Activated CD8-positive, alpha-beta memory T cell treated with anti-CD3 and anti-CD28 coated beads, Interleukin-2, amount 10 ng/mL, durations not matched to agents 7 days and 5 days (primary cell): Measurements from ENCODE around the gene DUOXA2. TPM values are rescaled to one million over a fixed set of nuclear protein-coding genes. Genes with fewer than 3 reads are reported as not detected.

Source experiments
- ATAC-seq: fragments of 150-1000 bp; cut with Tn5 transposase; one replicate; pipeline ENCODE4 v1.10.0; 2021; ENCODE audit warnings: moderate library complexity
- CTCF ChIA-PET: fragments of 350-600 bp; sonication (Branson Sonifier 250); formaldehyde crosslinking; loops from one replicate; lab custom pipeline; 2021; ENCODE audit warnings: antibody characterized with exemption; lab: Charles Lee
- DNase-seq: peaks from one replicate; pipeline ENCODE4 v3.0.0-alpha.2; 2020
- H3K27ac Mint-ChIP-seq: one replicate; pipeline ENCODE4 v1.8.0; 2021; ENCODE audit warnings: mild to moderate bottlenecking, mixed read lengths
- H3K27me3 Mint-ChIP-seq: one replicate; pipeline ENCODE4 v1.8.0; 2021; ENCODE audit warnings: mixed read lengths
- H3K36me3 Mint-ChIP-seq: one replicate; pipeline ENCODE4 v1.8.0; 2021; ENCODE audit warnings: mild to moderate bottlenecking, mixed read lengths
- H3K4me1 Mint-ChIP-seq: one replicate; pipeline ENCODE4 v1.8.0; 2021; ENCODE audit warnings: mixed read lengths
- H3K4me3 Mint-ChIP-seq: one replicate; pipeline ENCODE4 v1.8.0; 2021; ENCODE audit warnings: mild to moderate bottlenecking, moderate library complexity, mixed read lengths
- H3K9me3 Mint-ChIP-seq: one replicate; pipeline ENCODE4 v1.8.0; 2022; ENCODE audit warnings: low read depth, mixed read lengths
- total RNA-seq, 2 experiments: library from RNA; stranded (reverse); gene quantifications; one replicate each; pipeline ENCODE4 v1.2.3, GENCODE V29; 2021

DUOXA2 gene
- total RNA-seq, 2 experiments from 2014 or later, result not detected

DNA sequence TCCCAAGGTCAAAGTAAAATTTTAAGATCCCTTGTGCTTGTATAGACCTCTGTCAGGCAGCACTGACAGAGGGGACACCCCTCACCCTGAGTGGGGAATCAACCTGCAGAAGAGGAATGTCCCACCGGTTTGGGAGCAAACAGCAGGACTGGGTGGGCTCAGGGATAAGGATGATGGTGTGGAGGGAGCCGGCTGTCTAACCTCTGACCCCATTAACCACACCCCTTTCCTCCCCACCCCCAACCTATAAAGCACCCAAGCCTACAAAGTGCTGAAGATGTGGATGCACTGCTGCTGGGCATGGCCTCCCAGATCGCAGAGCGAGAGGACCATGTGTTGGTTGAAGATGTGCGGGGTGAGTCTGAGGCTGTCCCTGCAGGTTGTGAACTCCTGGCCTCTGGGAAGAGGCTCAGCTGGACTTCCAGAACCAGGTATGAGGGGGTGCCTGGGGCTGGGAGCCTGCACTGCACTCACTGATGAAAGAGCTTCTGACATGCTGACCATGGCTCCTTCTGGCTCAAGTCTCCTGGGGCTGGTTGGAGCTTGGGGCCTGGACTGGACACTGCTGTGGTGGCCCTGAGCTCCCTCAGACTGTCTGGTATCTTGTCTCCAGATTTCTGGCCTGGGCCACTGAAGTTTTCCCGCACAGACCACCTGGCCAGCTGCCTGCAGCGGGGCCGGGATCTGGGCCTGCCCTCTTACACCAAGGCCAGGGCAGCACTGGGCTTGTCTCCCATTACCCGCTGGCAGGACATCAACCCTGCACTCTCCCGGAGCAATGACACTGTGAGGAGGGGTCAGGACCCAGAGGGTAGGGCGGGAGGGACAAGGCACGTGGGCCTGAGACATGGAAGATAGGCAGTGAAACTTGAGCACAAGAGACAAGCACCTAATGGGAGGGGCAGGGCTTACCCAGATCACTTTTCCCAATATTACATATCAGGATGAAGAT lies 25.0 kb downstream of the DUOXA2 start:
- Mint-ChIP-seq H3K36me3 (no peaks in the 10 kb centered on the region), H3K27me3 (peaks cover 20% of the 10 kb centered on the region), H3K9me3 (no peaks in the 10 kb centered on the region), H3K27ac (no peak overlapping the region), H3K4me3 (no peak overlapping the region), H3K4me1 (peaks cover 7% of the 10 kb centered on the region)
- ATAC-seq (no peak), DNase-seq (no peak)
- CTCF ChIA-PET, result interaction anchor here (1.2 kb wide), 1 partner anchor 10 kb away, joined by 3 read pairs; no protein-coding TSS in a partner anchor

DNA sequence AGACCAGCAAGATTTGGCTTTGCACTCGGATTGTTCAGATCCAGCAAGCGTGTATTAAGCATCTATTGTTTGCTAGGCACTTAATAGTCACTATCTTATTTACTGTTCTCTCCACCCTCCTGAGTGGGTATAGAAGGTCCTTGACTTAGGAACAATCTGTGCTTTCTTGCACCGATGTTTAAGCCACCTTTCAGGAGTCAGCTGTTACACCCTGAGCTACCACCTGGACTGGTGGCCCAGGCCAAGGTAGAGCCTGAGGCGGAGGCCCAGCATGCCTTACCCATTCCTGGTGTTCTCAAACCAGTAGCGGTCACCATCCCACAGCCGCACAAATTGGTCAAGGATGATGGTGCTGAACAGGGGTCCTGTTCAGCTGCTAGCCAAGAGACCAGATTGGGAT lies 25.6 kb downstream of the DUOXA2 start:
- H3K36me3 Mint-ChIP-seq, result no peaks in the 10 kb centered on the region
- DNase-seq (no peak), ATAC-seq (no peak)
- H3K4me1 Mint-ChIP-seq, result peaks cover 5% of the 10 kb centered on the region
- no peak overlapping the region for H3K4me3 Mint-ChIP-seq
- no peaks in the 10 kb centered on the region for H3K9me3 Mint-ChIP-seq
- peaks cover 13% of the 10 kb centered on the region for H3K27me3 Mint-ChIP-seq
- no peak overlapping the region for H3K27ac Mint-ChIP-seq
- CTCF ChIA-PET, result interaction anchor here (1.0 to 1.8 kb wide), 2 partner anchors 22 to 23 kb away, joined by 3 to 4 read pairs; no protein-coding TSS in a partner anchor

DNA sequence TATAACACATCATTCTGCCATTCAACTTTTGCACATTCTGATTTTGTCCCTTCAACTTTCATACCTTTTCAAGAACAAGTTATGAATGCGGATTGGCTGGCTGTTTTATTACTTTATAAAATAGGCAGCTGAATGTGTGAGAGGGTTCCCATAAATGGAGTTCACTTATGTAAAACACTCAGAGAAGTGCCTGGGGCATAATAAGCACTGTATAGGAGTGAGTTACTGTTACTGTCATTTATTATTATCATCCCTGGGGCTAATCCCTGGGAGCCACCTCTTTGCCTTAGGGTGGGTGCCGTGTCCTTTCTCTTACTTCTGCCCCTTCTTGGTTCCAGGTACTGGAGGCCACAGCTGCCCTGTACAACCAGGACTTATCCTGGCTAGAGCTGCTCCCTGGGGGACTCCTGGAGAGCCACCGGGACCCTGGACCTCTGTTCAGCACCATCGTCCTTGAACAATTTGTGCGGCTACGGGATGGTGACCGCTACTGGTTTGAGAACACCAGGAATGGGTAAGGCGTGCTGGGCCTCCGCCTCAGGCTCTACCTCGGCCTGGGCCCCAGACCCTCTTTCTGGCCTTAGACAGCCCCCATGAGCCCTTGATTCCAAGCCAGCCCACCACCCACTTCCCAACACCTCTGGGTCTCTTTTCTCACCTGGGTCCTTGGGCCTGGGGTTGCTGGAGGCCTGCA lies 26.6 kb downstream of the DUOXA2 start:
- Mint-ChIP-seq H3K9me3 (no peaks in the 10 kb centered on the region), H3K4me1 (peaks cover 3% of the 10 kb centered on the region), H3K27ac (no peak overlapping the region), H3K4me3 (no peak overlapping the region), H3K36me3 (no peaks in the 10 kb centered on the region), H3K27me3 (peaks cover 10% of the 10 kb centered on the region)
- ATAC-seq, result no peak
- no peak for DNase-seq
- CTCF ChIA-PET, result interaction anchor here (1.0 to 1.8 kb wide), 2 partner anchors 22 kb away, joined by 3 to 4 read pairs; no protein-coding TSS in a partner anchor

- no peak overlapping the region for H3K4me3 Mint-ChIP-seq
- ATAC-seq (no peak), DNase-seq (no peak)
- peaks cover 5% of the 10 kb centered on the region for H3K27me3 Mint-ChIP-seq
- H3K27ac Mint-ChIP-seq, result no peak overlapping the region
- no peaks in the 10 kb centered on the region for H3K36me3 Mint-ChIP-seq
- H3K4me1 Mint-ChIP-seq, result peaks cover 2% of the 10 kb centered on the region
- CTCF ChIA-PET, result interaction anchor here (0.9 to 1.8 kb wide), 2 partner anchors 22 to 26 kb away, joined by 3 to 4 read pairs; no protein-coding TSS in a partner anchor
- no peaks in the 10 kb centered on the region for H3K9me3 Mint-ChIP-seq
Measured at GRCh38 chr15:45141386-45141785, 27.3 kb downstream of the DUOXA2 start.

DNA sequence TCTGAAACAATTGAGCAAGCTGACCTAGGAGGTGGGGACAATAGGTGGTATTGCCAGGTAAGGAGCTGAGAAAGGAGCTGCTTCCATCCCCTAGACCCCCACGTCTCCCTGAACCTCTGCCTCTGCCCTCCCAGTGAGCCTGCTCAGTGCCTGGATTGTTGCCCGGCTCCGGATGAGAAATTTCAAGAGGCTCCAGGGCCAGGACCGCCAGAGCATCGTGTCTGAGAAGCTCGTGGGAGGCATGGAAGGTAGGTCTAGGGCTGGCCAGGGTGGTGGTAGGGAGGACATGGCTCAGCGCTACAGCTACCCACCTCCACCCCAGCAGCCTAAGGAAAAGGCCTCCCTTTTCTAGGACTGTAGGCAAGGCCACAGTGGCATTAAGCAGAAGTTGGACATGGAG lies 28.9 kb downstream of the DUOXA2 start:
- no peaks in the 10 kb centered on the region for H3K9me3 Mint-ChIP-seq
- CTCF ChIA-PET, result interaction anchor here (0.7 to 1.4 kb wide), 2 partner anchors 16 to 25 kb away, joined by 3 to 4 read pairs; no protein-coding TSS in a partner anchor
- ATAC-seq, result no peak

DNA sequence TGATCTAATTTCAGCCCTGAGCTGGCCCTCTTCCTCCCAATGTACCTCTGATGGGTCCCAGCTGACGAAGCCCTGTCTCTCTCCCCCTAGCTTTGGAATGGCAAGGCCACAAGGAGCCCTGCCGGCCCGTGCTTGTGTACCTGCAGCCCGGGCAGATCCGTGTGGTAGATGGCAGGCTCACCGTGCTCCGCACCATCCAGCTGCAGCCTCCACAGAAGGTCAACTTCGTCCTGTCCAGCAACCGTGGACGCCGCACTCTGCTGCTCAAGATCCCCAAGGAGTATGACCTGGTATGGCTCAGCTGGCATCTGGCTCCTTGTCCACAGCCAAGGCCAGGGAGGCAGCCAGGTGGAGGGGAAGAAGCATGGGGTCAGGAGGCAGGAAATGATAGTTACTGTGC lies 29.8 kb downstream of the DUOXA2 start:
- no peaks in the 10 kb centered on the region for H3K36me3 Mint-ChIP-seq
- CTCF ChIA-PET, result no interaction called here
- H3K4me3 Mint-ChIP-seq, result no peak overlapping the region
- no peaks in the 10 kb centered on the region for H3K4me1 Mint-ChIP-seq
- ATAC-seq (no peak), DNase-seq (no peak)
- no peaks in the 10 kb centered on the region for H3K9me3 Mint-ChIP-seq
- H3K27ac Mint-ChIP-seq, result no peak overlapping the region
- no peaks in the 10 kb centered on the region for H3K27me3 Mint-ChIP-seq

More for the DNA sequence above, 28.9 kb downstream of the DUOXA2 start:
- Mint-ChIP-seq H3K4me3 (no peak overlapping the region), H3K36me3 (no peaks in the 10 kb centered on the region), H3K4me1 (no peaks in the 10 kb centered on the region), H3K27me3 (no peaks in the 10 kb centered on the region), H3K27ac (no peak overlapping the region)
- DNase-seq, result no peak

DNA sequence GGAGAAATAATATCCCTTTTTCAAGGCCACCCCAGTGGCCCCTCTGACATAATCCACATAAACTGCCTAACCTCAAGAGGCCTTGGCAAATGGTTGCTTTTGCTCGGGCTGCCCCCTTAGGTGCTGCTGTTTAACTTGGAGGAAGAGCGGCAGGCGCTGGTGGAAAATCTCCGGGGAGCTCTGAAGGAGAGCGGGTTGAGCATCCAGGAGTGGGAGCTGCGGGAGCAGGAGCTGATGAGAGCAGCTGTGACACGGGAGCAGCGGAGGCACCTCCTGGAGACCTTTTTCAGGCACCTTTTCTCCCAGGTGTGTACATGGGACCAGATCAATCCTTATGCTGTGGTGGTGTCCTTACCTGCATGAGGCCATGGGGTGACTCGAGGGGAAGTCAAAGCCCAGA lies 30.6 kb downstream of the DUOXA2 start:
- H3K9me3 Mint-ChIP-seq, result no peaks in the 10 kb centered on the region
- ATAC-seq (no peak), DNase-seq (no peak)
- H3K4me1 Mint-ChIP-seq, result no peaks in the 10 kb centered on the region
- H3K36me3 Mint-ChIP-seq, result no peaks in the 10 kb centered on the region
- H3K27ac Mint-ChIP-seq, result no peak overlapping the region
- no peak overlapping the region for H3K4me3 Mint-ChIP-seq
- H3K27me3 Mint-ChIP-seq, result no peaks in the 10 kb centered on the region
- CTCF ChIA-PET, result no interaction called here

- no peak for ATAC-seq
- H3K4me3 Mint-ChIP-seq, result no peak overlapping the region
- no peaks in the 10 kb centered on the region for H3K9me3 Mint-ChIP-seq
- H3K4me1 Mint-ChIP-seq, result no peaks in the 10 kb centered on the region
- H3K27ac Mint-ChIP-seq, result no peak overlapping the region
- CTCF ChIA-PET, result interaction anchor here (1.1 kb wide), 1 partner anchor 16 kb away, joined by 3 read pairs; no protein-coding TSS in a partner anchor
- H3K36me3 Mint-ChIP-seq, result no peaks in the 10 kb centered on the region
- no peaks in the 10 kb centered on the region for H3K27me3 Mint-ChIP-seq
- DNase-seq, result no peak
Measured at GRCh38 chr15:45146405-45146804, 32.3 kb downstream of the DUOXA2 start.

DNA sequence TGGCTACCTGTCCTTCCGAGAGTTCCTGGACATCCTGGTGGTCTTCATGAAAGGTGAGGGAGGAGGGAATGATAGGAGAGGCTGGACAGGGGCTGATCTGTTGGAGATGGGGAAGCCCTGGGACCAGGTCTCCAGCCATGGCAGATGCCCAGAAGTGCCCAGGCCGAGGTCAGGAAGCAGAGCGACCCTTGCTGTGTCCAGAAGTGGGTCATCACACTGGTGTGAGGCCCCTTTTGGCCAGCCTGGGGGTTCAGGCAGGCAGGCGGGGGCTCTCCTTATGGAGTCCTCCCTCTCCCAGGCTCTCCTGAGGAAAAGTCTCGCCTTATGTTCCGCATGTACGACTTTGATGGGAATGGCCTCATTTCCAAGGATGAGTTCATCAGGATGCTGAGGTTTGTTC lies 33.5 kb downstream of the DUOXA2 start:
- Mint-ChIP-seq H3K36me3 (no peaks in the 10 kb centered on the region), H3K4me1 (no peaks in the 10 kb centered on the region), H3K27me3 (no peaks in the 10 kb centered on the region), H3K4me3 (no peak overlapping the region), H3K27ac (no peak overlapping the region), H3K9me3 (no peaks in the 10 kb centered on the region)
- no peak for ATAC-seq
- no peak for DNase-seq
- CTCF ChIA-PET, result interaction anchor here (1.6 kb wide), 1 partner anchor 15 kb away, joined by 3 read pairs; no protein-coding TSS in a partner anchor

GRCh38 chr15:45148076-45149059 lies 34.2 kb downstream of the DUOXA2 start:
- H3K4me1 Mint-ChIP-seq, result no peaks in the 10 kb centered on the region
- CTCF ChIA-PET, result interaction anchor here (0.8 to 1.7 kb wide), 3 partner anchors 10 to 16 kb away, joined by 3 to 8 read pairs (median 3); no protein-coding TSS in a partner anchor
- H3K27ac Mint-ChIP-seq, result no peak overlapping the region
- H3K4me3 Mint-ChIP-seq, result no peak overlapping the region
- H3K9me3 Mint-ChIP-seq, result no peaks in the 10 kb centered on the region
- DNase-seq (no peak), ATAC-seq (no peak)
- no peaks in the 10 kb centered on the region for H3K36me3 Mint-ChIP-seq
- no peaks in the 10 kb centered on the region for H3K27me3 Mint-ChIP-seq

DNA sequence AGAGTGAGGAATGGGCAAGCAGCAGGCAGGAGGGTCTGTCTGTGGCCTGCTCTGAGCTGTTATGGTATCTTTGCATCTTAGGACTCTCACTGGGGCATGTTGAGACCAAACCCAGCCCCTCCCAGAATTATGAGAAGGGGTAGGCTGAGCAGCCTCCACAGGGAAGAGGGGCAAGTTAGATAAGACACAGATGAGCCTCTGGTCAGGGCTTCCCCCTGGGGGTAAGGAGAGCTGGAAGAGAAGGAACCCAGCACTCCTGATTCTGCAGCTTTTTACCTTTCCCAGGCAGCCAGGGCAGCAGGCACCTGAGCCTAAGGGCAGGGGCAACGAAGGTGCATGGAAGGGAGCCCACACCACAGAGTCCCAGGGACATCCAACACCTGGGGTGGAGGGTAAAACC lies 34.9 kb downstream of the DUOXA2 start:
- Mint-ChIP-seq H3K4me3 (no peak overlapping the region), H3K27me3 (no peaks in the 10 kb centered on the region), H3K9me3 (no peaks in the 10 kb centered on the region), H3K4me1 (no peaks in the 10 kb centered on the region), H3K27ac (no peak overlapping the region), H3K36me3 (no peaks in the 10 kb centered on the region)
- ATAC-seq, result no peak
- CTCF ChIA-PET, result interaction anchor here (0.8 to 1.7 kb wide), 2 partner anchors 11 to 14 kb away, joined by 3 to 8 read pairs; no protein-coding TSS in a partner anchor
- DNase-seq, result no peak

GRCh38 chr15:45150481-45150880 lies 36.4 kb downstream of the DUOXA2 start:
- CTCF ChIA-PET, result interaction anchor here (1.7 kb wide), 1 partner anchor 12 kb away, joined by 8 read pairs; no protein-coding TSS in a partner anchor
- Mint-ChIP-seq H3K36me3 (no peaks in the 10 kb centered on the region), H3K4me1 (no peaks in the 10 kb centered on the region), H3K4me3 (no peak overlapping the region), H3K9me3 (no peaks in the 10 kb centered on the region), H3K27ac (no peak overlapping the region), H3K27me3 (no peaks in the 10 kb centered on the region)
- ATAC-seq, result no peak
- no peak for DNase-seq
